NT2/D1 (cell line): ENCODE results near the gene EML3.
A peak's percentile ranks its signal among the peaks of the same experiment; 100 is the strongest.

ENCODE experiments used
- DNase-seq: peaks from one replicate; pipeline ENCODE4 v3.0.0-alpha.2; 2011; ENCODE audit warnings: low read depth, low spot score
- H3K27me3 ChIP-seq: 2 replicates; pipeline ENCODE4 v1.6.0; 2011; ENCODE audit warnings: mild to moderate bottlenecking; ENCODE audit not compliant: insufficient read length, insufficient read depth
- H3K36me3 ChIP-seq: 2 replicates; pipeline ENCODE4 v1.6.1; 2011; ENCODE audit warnings: mild to moderate bottlenecking, low read length, mixed read lengths; ENCODE audit not compliant: insufficient read depth, insufficient read length
- H3K4me1 ChIP-seq: 2 replicates; pipeline ENCODE4 v1.5.1; 2011; ENCODE audit not compliant: insufficient read depth, insufficient read length
- H3K4me3 ChIP-seq: 2 replicates; pipeline ENCODE4 v1.5.1; 2011; ENCODE audit warnings: low read depth; ENCODE audit not compliant: insufficient read length
- H3K9ac ChIP-seq: 2 replicates; pipeline ENCODE4 v1.6.0; 2011; ENCODE audit warnings: low read depth; ENCODE audit not compliant: insufficient read length
- H3K9me3 ChIP-seq: 2 replicates; pipeline ENCODE4 v1.5.1; 2011; ENCODE audit warnings: mild to moderate bottlenecking, low read length; ENCODE audit not compliant: insufficient read depth
- SUZ12 ChIP-seq: IDR thresholded peaks from 2 replicates; pipeline ENCODE4 v1.6.1; 2011; ENCODE audit not compliant: insufficient read length, insufficient read depth; ENCODE audit errors: extremely low read depth
- YY1 ChIP-seq: IDR thresholded peaks from 2 replicates; pipeline ENCODE4 v1.6.1; 2011; ENCODE audit not compliant: insufficient read length, insufficient read depth
- ZNF274 ChIP-seq: IDR thresholded peaks from 2 replicates; pipeline ENCODE4 v1.6.1; 2011; ENCODE audit warnings: mild to moderate bottlenecking, low read depth, low read length

Gene EML3

DNA sequence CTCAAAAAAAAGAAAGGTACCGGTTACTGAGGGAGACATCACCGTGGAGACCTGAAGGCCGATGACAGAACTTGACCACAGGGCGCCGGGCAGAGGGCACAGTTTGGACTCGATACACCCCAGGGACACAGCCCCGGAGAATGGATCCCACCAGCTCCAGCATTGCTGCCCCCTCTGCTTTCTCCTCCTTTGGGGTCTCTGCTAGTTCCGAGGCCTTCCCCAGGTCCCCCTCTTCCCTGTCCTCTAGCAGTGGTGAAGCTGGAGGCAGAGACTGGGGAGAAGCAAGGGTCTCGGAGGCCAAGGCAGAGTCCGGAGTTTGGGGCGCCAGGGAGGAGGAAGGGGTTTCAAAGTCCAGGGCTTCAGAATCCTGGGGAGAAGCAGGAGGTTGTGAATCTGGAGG, 34.0 kb downstream of the EML3 start:
- peaks cover under 1% of the 10 kb centered on the region; the same call in 1 of the 2 replicates for H3K9me3 ChIP-seq
- peaks cover 61% of the 10 kb centered on the region for H3K36me3 ChIP-seq
- H3K27me3 ChIP-seq: no peaks in the 10 kb centered on the region
- TF ChIP-seq ZNF274 (no peak), YY1 (no peak), SUZ12 (no peak)
- no peak overlapping the region for H3K9ac ChIP-seq
- no peak overlapping the region for H3K4me3 ChIP-seq
- DNase-seq: no peak
- peaks cover 8% of the 10 kb centered on the region for H3K4me1 ChIP-seq

GRCh38 chr11:62577046-62577714, 35.4 kb downstream of the EML3 start:
- DNase-seq: no peak
- no peaks in the 10 kb centered on the region for H3K27me3 ChIP-seq
- peaks cover 8% of the 10 kb centered on the region for H3K4me1 ChIP-seq
- H3K4me3 ChIP-seq: no peak overlapping the region
- no peaks in the 10 kb centered on the region for H3K9me3 ChIP-seq
- peak overlapping the region; percentile 50 for H3K9ac ChIP-seq
- H3K36me3 ChIP-seq: peaks cover 69% of the 10 kb centered on the region
- TF ChIP-seq YY1 (no peak), SUZ12 (no peak), ZNF274 (no peak)

DNA sequence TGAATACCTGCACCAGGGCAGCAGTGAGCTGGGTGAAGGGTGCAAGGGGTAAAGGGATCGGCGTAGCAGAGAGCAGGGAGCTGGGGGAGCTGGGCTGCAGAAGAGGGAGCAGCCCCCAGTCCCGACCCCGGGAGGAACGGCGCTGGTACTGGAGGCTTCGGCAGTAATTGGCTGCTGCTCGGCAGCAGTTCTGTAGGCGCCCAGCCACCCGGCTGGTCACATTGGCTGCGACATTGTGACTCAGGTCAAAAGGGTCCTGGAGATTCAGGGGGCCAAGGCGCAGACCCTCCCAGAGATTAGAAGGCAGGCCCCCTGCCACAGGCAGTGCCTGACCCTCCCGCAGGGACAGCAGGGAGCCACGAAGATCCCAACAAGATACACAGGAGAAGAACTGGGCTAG, 36.7 kb downstream of the EML3 start:
- peaks cover 14% of the 10 kb centered on the region for H3K4me1 ChIP-seq
- peak overlapping the region; percentile 99 for H3K9ac ChIP-seq
- no peaks in the 10 kb centered on the region for H3K27me3 ChIP-seq
- H3K4me3 ChIP-seq: peak overlapping the region; percentile 86
- no peaks in the 10 kb centered on the region for H3K9me3 ChIP-seq
- no peak for DNase-seq
- TF ChIP-seq ZNF274 (no peak), SUZ12 (no peak)
- peaks cover 74% of the 10 kb centered on the region for H3K36me3 ChIP-seq

DNA sequence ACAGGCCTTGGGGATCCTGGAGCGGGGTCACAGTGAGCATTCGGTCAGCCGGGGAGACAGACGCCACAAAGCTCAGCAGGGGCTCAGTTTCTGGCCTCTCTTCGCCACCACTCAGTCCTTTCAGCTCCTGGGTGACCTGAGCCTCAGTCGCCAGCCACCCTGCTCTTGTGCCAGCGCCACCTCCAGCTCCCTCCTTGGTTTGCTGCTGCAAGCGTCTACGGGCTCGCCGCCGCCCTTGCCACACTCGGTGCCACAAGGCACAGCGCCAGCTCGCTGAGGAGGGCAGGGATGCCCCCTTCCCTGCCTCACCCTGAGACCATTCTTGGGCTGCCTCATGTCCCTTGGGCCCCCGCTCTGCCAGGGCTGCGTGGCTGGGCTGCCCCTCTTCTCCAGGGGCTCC, 37.4 kb downstream of the EML3 start:
- Histone ChIP-seq H3K27me3 (no peaks in the 10 kb centered on the region), H3K4me1 (peaks cover 14% of the 10 kb centered on the region), H3K9me3 (no peaks in the 10 kb centered on the region), H3K36me3 (peaks cover 78% of the 10 kb centered on the region), H3K9ac (peak overlapping the region; percentile 99), H3K4me3 (peak overlapping the region; percentile 86)
- no peak for TF ChIP-seq YY1
- no peak for TF ChIP-seq SUZ12
- no peak for TF ChIP-seq ZNF274
- DNase-seq: no peak

- Histone ChIP-seq H3K4me3 (peak overlapping the region; percentile 86), H3K9ac (peak overlapping the region; percentile 99), H3K9me3 (no peaks in the 10 kb centered on the region), H3K27me3 (no peaks in the 10 kb centered on the region), H3K36me3 (peaks cover 78% of the 10 kb centered on the region), H3K4me1 (peaks cover 14% of the 10 kb centered on the region)
- no peak for DNase-seq
- TF ChIP-seq SUZ12: no peak
Measured at GRCh38 chr11:62574363-62575071, 38.1 kb downstream of the EML3 start.

DNA sequence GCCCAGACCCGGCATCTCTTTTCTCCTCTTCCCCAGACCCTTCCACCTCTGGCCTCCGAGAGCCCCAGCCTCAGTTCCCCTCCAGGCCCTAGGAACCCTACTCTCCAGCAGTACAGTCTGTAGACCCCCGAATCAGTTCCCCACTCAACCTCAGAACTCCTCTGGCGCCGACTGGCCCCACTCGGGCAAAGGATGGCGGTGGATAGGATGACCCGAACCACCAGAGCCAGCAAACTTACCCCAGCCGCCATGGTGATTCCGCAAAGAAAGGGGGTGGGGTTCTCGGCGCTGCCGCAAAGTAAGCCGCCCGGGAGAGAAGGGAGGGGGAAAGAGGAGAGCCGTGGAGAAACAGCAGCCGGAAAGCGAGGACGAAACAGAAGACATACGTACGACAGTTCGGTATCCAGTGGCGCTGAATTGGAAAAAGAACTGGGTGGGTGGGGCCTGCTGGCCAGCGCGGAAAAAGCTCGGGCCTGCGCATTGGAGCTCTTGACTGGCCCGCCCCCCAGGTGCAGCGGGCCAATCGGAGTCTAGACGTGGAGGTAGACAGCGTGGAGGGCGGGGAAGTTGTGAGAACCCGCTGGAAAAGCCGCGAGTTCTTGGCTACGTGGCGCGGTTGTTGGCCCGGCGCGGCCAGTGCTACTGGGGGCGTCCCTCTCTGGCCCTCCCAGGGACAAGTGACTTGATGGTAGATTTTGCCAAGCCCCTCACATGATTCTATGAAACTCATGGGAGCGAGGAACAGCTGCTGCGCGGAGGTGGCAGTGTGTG, 38.8 kb downstream of the EML3 start, which contains the start of gene EEF1G:
TSS of gene EEF1G (minus strand) at position 300 of the 771 bp plus-strand sequence. CDS start at position 251, 49 bp downstream.
- TF ChIP-seq ZNF274 (no peak), YY1 (peak; percentile 74)
- peak; percentile 100 for DNase-seq
- Histone ChIP-seq H3K9me3 (no peaks in the 10 kb centered on the region), H3K36me3 (peaks cover 81% of the 10 kb centered on the region), H3K9ac (peak within 1 kb of the TSS; percentile 100), H3K4me1 (peaks cover 14% of the 10 kb centered on the region), H3K4me3 (peak within 1 kb of the TSS; percentile 97), H3K27me3 (no peaks in the 10 kb centered on the region)
